ENCODE data around the gene AFF3.

AFF3 gene

DNA sequence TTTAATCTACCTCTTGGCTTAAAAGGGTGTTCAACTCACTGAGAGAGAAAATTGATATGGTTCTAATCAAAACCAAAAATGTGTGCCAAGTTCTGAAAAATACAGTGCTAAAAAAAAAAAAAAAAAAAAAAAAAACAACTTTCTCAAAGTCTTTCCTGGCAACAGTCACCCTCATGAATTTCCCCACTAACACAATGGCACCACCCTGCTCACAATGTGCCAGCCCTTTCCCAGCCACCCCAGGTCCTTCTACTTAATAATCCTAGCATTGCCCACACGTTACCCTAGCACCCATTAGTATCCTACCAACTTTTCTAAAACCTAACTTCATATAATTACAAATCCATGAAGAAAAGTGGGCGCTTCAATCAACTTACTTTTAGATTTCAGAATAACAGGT lies 106.4 kb downstream of the AFF3 start:
- TF ChIP-seq EZH2 (IDR thresholded peaks at IDR 0.05; ENCODE audit: borderline replicate concordance, low read length): no peak
- TF ChIP-seq, protein P1, sequence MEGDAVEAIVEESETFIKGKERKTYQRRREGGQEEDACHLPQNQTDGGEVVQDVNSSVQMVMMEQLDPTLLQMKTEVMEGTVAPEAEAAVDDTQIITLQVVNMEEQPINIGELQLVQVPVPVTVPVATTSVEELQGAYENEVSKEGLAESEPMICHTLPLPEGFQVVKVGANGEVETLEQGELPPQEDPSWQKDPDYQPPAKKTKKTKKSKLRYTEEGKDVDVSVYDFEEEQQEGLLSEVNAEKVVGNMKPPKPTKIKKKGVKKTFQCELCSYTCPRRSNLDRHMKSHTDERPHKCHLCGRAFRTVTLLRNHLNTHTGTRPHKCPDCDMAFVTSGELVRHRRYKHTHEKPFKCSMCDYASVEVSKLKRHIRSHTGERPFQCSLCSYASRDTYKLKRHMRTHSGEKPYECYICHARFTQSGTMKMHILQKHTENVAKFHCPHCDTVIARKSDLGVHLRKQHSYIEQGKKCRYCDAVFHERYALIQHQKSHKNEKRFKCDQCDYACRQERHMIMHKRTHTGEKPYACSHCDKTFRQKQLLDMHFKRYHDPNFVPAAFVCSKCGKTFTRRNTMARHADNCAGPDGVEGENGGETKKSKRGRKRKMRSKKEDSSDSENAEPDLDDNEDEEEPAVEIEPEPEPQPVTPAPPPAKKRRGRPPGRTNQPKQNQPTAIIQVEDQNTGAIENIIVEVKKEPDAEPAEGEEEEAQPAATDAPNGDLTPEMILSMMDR (IDR thresholded peaks at IDR 0.05; ENCODE audit: low read length): no peak

GRCh38 chr2:100034431-100034830 lies 108.0 kb downstream of the AFF3 start:
- TF ChIP-seq, protein P1 (IDR thresholded peaks at IDR 0.05; ENCODE audit: low read length): no peak
- Histone ChIP-seq H3K9me3 (ENCODE audit: low read length) (no peaks in the 10 kb centered on the region), H3K27ac (ENCODE audit: low read depth, low read length, poor library complexity, severe bottlenecking) (no peak overlapping the region), H3K27me3 (ENCODE audit: insufficient read depth, low read length) (no peaks in the 10 kb centered on the region), H3K9me2 (ENCODE audit: low read depth, low read length) (no peaks in the 10 kb centered on the region), H4K20me1 (ENCODE audit: insufficient read depth, low read length) (no peaks in the 10 kb centered on the region), H2AFZ (ENCODE audit: low read length) (no peak overlapping the region), H3K4me1 (ENCODE audit: insufficient read depth, low read length, severe bottlenecking) (no peaks in the 10 kb centered on the region), H3K36me3 (ENCODE audit: insufficient read depth, low read length) (peaks cover 49% of the 10 kb centered on the region), H3K79me2 (ENCODE audit: insufficient read depth, low read length) (peaks cover 71% of the 10 kb centered on the region), H3F3A (ENCODE audit: insufficient read depth, low read length) (no peaks in the 10 kb centered on the region), H3K4me3 (ENCODE audit: low read depth, low read length, poor library complexity, severe bottlenecking) (no peak overlapping the region), H3K4me2 (ENCODE audit: low read length) (no peak overlapping the region), H3K9ac (ENCODE audit: low read length) (no peak overlapping the region)

More for the DNA sequence above, 106.4 kb downstream of the AFF3 start:
- no peaks in the 10 kb centered on the region for H3K4me1 ChIP-seq (ENCODE audit: insufficient read depth, low read length, severe bottlenecking)
- peaks cover 57% of the 10 kb centered on the region for H3K79me2 ChIP-seq (ENCODE audit: insufficient read depth, low read length)
- H3K9ac ChIP-seq (ENCODE audit: low read length): no peak overlapping the region
- no peaks in the 10 kb centered on the region for H3K9me2 ChIP-seq (ENCODE audit: low read depth, low read length)
- H2AFZ ChIP-seq (ENCODE audit: low read length): no peak overlapping the region
- H3K4me2 ChIP-seq (ENCODE audit: low read length): no peak overlapping the region
- H3K9me3 ChIP-seq (ENCODE audit: low read length): no peaks in the 10 kb centered on the region
- no peak overlapping the region for H3K27ac ChIP-seq (ENCODE audit: low read depth, low read length, poor library complexity, severe bottlenecking)
- H3K4me3 ChIP-seq (ENCODE audit: low read depth, low read length, poor library complexity, severe bottlenecking): no peak overlapping the region
- no peaks in the 10 kb centered on the region for H3K27me3 ChIP-seq (ENCODE audit: insufficient read depth, low read length)
- H4K20me1 ChIP-seq (ENCODE audit: insufficient read depth, low read length): no peaks in the 10 kb centered on the region
- no peaks in the 10 kb centered on the region for H3F3A ChIP-seq (ENCODE audit: insufficient read depth, low read length)
- H3K36me3 ChIP-seq (ENCODE audit: insufficient read depth, low read length): peaks cover 53% of the 10 kb centered on the region

DNA sequence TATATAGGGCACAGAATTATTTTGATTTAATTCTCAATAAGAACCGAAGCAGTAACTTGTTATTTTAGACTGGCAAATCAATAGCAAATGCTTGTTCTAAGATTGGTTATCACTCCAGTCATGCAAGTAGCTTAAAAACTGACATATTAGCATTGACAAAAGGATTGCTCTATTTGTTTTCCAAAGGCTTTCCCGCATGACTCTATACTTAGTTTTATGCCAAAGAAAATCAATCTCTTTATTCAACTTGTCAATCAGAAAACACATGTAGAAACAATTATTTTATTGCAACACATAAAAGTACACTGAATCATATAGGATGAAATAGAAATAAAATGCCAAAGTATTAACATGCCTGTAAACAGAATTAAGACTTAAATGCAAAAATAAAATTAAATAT lies 108.4 kb downstream of the AFF3 start:
- no peak for TF ChIP-seq EZH2 (IDR thresholded peaks at IDR 0.05; ENCODE audit: borderline replicate concordance, low read length)
- TF ChIP-seq, protein P1 (IDR thresholded peaks at IDR 0.05; ENCODE audit: low read length): no peak
- Histone ChIP-seq H3K9me2 (ENCODE audit: low read depth, low read length) (no peaks in the 10 kb centered on the region), H2AFZ (ENCODE audit: low read length) (no peak overlapping the region), H3F3A (ENCODE audit: insufficient read depth, low read length) (no peaks in the 10 kb centered on the region), H4K20me1 (ENCODE audit: insufficient read depth, low read length) (no peaks in the 10 kb centered on the region), H3K27me3 (ENCODE audit: insufficient read depth, low read length) (no peaks in the 10 kb centered on the region), H3K4me1 (ENCODE audit: insufficient read depth, low read length, severe bottlenecking) (no peaks in the 10 kb centered on the region), H3K79me2 (ENCODE audit: insufficient read depth, low read length) (peaks cover 74% of the 10 kb centered on the region), H3K4me3 (ENCODE audit: low read depth, low read length, poor library complexity, severe bottlenecking) (no peak overlapping the region), H3K36me3 (ENCODE audit: insufficient read depth, low read length) (peaks cover 49% of the 10 kb centered on the region), H3K9ac (ENCODE audit: low read length) (no peak overlapping the region), H3K27ac (ENCODE audit: low read depth, low read length, poor library complexity, severe bottlenecking) (no peak overlapping the region), H3K4me2 (ENCODE audit: low read length) (no peak overlapping the region), H3K9me3 (ENCODE audit: low read length) (no peaks in the 10 kb centered on the region)

Measured in OCI-LY1 (cell line).